ENCODE results near the gene NSD2. TPM values are rescaled to one million over a fixed set of nuclear protein-coding genes. Genes with fewer than 3 reads are reported as not detected.
"Not testable (repeated sequence)": the region's sequence is repeated elsewhere in the genome, so short reads cannot be mapped to it uniquely, and the experiment has no call there.

NSD2 gene
- total RNA-seq, 2 donors from 2014 or later, result 30.0 to 38.7 TPM

DNA sequence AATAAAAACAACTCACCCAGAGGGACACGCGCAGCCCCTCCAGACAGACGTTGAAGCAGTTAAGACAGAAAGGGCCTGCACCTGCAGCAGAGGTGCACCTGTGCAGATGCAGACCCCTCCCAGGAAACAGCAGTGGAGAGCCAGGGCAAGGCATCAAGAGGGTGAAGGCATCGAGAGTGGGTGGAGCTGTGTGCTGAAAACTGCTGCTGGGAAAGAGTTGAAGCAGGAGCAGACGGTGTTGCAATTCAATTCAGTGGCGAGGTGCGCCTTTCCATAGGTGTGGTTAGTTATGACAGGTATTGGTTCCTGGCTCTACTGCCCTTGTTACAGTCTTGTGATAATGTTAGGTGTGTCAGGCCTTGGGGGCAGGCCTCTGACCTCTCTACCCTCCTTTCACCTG is 31.9 kb upstream of the NSD2 start:
- ATAC-seq, result no peak
- intact Hi-C loops (cut with DNase I), result no loop called here

DNA sequence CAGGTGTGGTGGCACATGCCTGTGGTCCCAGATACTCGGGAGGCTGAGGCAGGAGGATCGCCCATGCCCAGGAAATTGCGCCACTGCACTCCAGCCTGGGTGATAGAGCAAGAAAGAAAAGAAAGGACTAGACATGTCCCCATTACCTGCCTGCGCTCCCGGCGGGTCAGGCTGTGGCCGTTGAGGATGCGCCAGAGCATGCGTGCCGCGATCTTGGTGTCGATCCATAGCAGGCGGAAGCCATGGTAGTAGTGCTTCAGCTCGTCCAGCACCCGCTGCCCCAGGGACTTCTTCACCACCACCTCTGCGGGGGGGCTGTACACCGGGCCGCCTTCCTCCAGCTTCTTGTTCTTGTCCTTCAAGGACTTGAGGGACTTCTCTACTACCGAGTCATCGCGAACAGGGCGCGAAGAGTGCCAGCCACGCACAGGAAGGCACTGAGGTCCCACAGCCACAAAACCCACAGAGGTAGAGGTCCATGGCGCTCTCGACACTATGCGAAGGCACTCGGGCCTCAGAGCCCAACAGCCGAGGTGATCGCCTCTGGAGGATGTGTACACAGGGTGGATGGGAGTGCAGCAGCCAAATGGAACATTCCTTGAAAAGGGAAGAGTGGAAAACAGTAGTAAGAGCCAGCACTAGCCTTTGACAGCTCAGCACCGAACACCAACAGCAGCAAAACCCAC is 29.8 kb upstream of the NSD2 start:
- DNase-seq (no peak), ATAC-seq (no peak)
- intact Hi-C loops (cut with DNase I), result no loop called here

More for the DNA sequence above, 31.9 kb upstream of the NSD2 start:
- no peak for DNase-seq

DNA sequence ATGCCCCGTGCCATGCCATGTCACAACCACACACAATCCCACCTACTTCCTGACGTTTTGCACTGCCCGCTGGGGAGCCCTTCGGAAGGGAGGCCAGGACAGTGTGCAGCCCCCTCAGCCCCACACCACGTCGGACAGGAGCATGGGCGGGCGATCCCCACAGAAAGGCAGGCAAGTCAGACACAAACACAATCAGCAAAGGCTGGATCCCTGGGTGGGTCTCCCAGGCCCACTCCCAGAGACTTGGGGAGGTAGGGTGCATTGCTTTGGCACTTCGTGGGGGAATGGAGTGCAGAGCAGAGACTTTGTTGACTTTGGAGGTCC is 29.3 kb upstream of the NSD2 start:
- intact Hi-C loops (cut with DNase I), result no loop called here
- ATAC-seq (no peak), DNase-seq (no peak)

DNA sequence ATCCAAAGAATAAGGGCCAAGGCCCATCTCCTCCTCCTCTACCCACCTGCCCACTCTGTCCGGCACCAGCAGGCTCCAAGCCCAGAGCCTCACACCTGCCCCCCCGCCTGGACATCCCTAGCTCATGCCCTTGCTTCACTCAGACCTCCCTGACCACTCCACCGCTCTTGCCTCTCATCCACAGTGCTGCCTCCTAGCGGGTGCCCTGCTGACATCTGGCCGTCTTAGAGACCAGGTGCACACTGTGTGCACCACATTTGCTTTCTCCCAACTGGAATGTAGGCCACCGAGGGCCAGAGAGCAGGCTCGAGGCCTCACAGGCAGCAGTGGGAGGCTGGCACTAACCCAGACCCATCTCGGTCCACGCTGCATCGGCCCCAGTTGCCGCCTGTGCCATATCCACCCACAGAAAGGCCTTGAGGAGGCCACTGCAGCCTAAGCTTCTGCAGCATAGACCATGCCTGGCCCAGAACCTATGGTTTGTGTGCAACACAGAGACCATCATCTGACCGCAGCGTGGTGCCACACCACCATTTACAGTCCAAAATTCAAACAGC is 28.8 kb upstream of the NSD2 start:
- intact Hi-C loops (cut with DNase I), result no loop called here
- ATAC-seq, result peak; percentile 23 to 25
- no peak for DNase-seq

DNA sequence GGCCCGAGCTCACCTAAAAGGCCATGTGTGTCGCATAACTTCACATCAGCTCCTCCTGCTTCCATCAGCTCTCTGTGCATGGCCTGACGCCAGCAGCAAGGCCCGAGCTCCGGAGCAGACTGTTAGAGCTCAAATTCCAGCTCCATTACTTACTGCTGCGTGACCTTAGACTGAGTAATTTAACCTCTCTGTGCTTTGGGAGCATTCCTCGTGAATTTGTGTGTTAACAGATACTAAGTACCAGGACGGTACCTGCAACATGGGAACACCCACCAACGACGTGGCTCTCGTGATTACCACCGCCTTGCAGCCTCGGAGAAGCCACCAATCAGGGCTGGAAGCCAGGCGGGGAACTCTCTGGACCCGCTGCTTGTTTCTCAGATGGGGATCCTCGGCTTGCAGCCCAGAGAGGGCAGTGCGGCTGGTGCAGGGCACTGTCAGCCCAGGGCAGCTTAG is 28.2 kb upstream of the NSD2 start:
- no peak for DNase-seq
- intact Hi-C loops (cut with DNase I), result no loop called here
- ATAC-seq, result peak; percentile 66 to 72

DNA sequence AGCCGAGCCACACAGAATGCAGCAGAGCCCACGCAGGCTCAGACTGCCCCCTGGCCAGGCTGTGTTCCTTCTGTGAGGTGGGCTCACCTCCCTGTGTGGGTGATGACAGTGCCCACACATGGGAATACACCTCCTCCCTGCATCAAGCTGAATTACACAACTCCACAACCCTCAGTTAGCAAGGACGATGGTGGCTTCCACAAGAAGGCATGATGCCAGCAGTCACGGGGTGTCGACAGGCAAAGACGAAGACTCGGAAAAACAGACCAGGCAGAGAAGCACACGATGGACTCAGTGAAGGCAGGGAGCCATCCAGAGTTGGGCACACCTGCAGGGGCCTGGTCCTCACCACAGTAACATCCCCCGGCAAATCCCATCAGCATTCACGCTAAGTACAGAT is 27.3 kb upstream of the NSD2 start:
- DNase-seq (peak; percentile 63), ATAC-seq (peak; percentile 51 to 76)
- intact Hi-C loops (cut with DNase I), result no loop called here

DNA sequence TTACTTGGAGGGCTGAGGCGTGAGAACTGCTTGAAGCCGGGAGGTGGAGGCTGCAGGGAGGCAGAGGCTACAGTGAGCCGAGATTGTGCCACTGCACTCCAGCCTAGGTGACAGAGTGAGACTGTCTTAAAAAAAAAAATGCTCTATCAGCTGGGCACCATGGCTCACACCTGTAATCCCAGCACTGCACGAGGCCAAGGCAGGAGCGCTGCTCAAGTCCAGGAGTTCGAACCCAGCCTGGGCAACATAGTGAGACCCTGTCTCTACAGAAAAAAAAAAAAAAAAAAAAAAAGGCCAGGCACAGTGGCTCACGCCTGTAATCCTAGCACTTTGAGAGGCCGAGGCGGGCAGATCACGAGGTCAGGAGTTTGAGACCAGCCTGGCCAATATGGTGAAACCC is 26.6 kb upstream of the NSD2 start:
- DNase-seq; ATAC-seq; intact Hi-C loops (cut with DNase I): not testable (repeated sequence)

DNA sequence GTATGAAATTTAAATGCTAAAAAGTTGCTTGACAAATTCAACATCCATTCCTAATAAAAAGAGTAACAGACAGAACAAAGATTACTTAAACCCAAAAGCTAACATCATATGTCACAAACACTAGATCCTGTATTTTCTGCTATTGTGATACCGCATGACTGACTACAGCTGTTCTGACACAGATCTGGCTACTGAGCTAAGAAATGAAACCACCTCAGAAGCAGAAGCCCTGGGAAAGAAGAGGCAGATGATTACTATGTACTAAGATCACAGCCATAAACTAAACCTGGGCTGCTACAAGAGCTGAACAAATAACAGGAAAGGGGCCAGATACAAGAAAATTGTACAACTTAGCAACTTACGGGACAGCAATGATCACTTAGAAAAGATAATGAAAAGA is 24.6 kb upstream of the NSD2 start:
- DNase-seq, result no peak
- ATAC-seq, result no peak
- intact Hi-C loops (cut with DNase I), result no loop called here

DNA sequence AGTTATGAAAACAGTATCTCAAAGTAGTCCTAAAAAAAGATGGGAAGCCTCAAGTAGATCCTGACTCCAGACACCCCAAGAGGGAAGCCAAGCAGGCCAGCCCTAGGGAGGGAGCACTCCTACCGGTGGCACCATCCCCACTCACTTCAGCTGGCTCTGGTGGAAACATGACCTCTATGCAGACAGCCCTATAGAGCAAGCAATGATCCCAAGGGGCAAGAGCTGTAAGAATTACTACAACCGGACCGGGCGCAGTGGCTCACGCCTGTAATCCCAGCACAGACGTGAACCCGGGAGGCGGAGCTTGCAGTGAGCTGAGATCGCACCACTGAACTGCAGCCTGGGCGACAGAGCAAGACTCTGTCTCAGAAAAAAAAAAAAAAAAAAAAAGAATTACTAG is 20.9 kb upstream of the NSD2 start:
- ATAC-seq, result peak in 1 of 2 donors; percentile 69
- intact Hi-C loops (cut with DNase I), result no loop called here

DNA sequence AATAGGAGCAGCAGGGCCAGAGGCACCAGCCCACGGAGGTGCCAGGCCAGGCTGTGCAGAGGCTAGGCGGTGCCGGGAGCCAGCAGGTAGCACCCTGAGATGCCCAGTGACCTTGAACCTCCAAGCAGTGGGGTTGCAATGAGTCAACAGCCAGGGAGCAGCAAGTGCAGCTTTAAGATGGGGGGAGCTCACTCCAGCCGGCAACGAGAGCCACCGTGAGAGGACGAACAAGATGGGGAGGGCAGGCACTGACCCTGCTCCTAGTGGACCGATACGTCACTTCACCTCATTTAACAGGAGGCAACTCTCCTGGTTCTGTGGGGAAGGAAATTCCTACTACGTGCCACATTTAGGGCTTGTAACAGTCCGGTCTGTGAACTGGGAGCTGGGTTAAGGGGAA is 20.0 kb upstream of the NSD2 start:
- DNase-seq, result no peak
- intact Hi-C loops (cut with DNase I), result no loop called here
- ATAC-seq, result no peak

More for the DNA sequence above, 20.9 kb upstream of the NSD2 start:
- no peak for DNase-seq

DNA sequence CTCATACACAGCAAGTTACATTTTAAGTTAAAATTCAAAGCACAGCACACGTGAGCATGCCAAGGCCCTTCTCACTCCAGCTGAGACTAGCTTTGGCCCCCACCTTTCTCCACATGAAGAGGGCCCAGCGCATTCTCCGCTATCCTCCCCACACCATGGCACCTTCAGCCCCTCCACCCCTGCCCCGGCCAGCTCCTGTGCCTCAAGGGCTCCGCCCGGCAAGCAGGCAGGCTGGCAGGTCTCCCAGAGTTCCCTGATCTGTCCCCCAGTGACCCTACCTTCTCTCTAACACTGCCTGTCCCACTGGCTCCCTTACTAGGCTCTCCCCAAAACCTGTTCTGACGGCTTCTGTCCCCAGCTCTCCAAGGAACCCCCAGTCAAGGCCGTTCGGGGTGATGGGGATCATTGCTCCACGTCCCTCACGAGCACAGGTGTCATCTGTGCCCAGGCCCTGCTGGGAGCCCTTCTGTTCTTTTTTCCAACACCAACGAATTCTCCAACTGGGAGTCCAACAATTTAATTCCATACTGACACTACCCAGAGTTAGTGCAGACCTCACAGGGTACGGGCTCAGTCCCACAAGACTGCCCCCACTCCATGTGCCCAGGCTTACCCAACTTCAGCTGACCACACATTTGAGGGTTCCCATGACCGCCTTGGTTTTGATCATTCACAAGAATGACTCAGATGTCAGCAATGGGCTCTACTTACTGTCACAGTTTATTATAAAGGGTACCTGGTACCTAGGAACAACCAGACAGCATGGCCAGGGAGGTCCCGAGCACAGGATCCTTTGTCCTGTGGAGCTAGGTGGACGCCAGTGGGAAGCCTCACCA is 19.4 kb upstream of the NSD2 start:
- intact Hi-C loops (cut with DNase I), result no loop called here
- no peak for DNase-seq
- no peak for ATAC-seq

DNA sequence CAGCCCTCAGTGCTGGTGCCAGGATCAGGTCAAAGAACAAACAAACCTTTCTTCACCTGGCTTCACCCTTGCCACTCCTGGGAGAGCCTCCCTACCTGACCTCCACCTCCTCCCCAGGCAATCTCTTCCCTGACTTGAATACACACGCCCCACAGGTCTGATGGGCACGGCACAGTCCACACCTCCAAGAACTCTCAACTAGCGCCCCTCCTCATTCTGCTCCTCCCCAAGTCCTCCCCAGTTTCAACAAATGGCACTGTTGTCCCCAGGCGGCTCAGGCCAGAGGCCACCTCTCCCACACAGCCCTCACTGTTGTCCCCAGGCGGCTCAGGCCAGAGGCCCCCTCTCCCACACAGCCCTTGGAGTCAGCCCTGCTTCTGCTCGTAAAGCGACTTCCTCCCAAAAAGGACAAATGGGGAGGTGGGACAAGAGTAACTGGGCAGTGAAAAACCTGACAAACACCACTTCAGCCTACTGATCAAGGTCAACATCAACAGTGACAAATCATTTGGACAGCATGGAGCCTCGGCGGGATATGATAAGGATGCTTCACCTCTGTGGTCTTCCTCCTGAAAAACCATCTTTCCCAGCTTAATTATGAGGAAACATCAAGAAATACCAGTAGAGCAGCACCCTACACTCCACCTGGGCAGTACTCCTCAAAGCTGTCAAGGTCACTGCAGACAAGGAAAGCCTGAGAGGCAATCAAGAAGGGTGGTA is 18.1 kb upstream of the NSD2 start:
- DNase-seq, result no peak
- no peak for ATAC-seq
- intact Hi-C loops (cut with DNase I), result no loop called here

DNA sequence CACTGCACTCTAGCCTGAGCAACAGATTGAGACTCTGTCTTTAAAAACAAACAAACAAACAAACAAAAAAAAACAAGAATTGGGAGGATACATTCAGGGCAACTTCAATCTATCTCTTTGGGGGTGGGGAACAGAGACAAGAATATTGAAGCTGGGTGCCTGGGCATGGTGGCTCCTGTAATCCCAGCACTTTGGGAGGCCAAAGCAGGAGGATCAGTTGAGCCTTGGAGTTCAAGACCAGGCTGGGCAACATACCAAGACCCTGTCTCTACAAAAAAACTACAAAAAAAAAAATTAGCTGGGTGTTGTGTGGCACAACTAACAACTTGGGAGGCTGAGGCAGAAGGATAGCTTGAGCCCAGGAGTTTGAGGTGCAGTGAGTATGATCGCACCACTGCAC is 16.4 kb upstream of the NSD2 start:
- DNase-seq (no peak), ATAC-seq (no peak)
- intact Hi-C loops (cut with DNase I), result no loop called here

DNA sequence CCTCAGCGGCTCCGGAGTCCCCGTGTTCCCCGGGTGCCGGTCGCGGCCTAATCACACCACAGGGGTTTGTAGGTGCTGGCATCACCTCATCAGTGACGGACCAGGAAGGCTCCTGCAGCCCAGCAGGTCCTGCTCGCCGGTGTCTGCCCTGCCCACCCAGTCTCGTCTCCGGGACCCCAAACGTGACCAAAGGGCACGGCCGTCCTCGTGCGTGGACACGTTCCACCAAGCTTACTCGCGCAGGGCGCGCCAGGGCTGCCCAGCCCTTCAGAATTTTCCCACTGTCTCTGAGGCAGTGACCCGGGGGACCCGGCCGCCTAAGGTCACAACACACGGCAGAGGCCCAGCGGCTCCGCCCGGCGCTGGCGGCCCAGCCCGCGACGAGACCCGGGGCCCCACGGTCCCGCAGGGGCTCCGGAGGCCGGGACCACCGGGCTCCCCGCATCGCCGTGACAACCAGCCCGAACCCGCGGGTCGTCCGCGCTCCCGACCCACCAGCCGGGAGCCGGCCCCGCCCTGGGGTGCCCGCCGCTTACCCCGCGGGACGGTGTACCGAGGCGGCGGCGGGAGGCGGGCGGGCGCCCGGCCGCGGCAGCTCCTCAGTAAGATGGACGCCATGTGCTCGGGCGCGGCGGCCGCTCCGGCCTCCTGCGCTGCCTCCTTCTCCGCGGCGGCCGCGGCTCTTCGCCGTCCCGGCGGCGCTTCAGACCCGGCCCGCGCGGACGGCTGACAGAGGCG is 15.7 kb upstream of the NSD2 start:
- ATAC-seq (peak; percentile 32 to 36), DNase-seq (peak; percentile 43)
- intact Hi-C loops (cut with DNase I), result loop anchor here in 1 of 2 donors (1.0 kb wide), 1 partner anchor 15 kb away; no protein-coding TSS in a partner anchor

DNA sequence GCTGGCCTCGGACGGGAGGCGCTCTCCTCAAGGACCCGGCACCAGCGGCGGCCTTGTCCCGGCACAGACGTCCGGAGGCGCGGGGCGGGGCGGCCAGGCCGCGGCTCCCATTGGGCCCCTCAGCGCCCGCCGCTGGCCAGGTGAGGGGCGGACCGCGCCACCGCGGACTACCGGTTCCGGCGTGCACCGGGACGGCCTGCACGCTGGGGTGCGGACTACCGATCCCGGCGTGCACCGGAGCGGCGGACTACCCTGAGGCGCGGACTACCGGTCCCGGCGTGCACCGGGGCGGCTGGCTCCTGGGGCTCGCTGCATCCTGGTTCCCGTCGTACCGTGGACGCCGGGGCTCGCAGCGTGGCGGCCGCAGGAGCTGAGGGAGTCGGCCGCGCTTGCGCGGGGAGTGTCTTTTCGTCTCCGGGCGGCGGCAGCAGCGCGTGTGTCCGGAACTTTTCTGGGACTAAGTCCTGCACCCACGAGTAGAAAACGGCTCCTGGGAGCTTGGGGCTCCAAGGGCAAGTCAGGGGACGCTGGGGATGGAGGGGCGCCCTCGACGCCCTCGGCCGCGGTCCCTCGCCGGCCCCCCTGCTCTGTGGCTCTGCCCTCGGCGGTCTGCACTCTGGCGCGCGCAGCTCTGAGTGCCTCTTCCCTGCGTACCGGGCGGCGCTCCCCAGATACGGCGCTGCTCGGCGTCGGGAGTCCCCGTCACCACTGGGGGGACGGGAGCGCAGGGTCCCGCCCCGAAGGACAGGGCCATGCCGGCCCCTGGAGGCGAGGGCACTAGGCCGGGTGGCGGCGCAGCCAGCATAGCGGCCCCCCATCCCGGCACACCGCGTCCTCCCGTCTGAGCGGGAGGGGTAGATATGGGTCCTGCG is 14.9 kb upstream of the NSD2 start, which contains the start of gene LETM1:
Gene LETM1, minus strand, starts transcription at position 86 of the 872 bp plus-strand sequence. CDS start 206 bp downstream, outside the sequence.
- intact Hi-C loops (cut with DNase I), result loop anchor here in 1 of 2 donors (1.0 kb wide), 1 partner anchor 14 kb away; no protein-coding TSS in a partner anchor
- DNase-seq (peak; percentile 97), ATAC-seq (peak; percentile 96 to 98)

DNA sequence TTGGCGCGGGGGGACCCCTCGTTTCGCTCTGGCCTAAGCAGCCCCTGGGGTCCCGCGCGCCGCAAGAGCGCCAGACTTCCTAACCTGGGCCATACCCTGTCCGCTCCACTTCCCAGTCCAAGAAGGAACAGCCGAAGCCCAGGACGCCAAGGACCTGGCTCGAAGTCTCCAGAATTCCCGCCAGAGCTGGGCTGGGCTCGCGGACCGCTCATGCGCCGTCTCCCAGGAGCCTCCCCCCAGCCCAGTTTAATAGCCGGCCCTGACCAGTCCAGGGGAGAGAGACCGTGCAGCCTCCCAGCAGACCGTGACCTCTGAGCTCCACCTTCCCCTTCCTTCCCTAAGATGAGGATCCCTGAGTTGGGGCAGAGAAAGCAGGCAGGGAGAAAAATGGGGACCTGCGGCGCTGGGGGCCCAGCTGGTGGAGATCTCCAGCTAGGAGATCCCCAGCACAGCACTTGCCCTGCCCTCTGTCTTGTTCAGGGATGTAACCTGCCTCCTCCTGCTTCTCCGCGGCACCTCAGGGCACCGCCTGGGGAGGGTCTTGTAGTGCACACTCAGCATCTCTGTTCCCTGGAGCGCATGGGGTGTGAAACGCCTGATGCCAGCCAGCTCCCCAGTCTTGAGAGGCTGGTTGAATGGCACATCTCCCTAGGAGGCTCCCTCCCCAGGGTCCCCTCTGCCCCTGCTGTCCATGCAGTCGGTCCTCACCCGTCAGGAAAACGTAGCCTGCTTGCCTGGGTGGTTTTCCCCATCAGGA is 14.1 kb upstream of the NSD2 start:
- DNase-seq (no peak), ATAC-seq (peak; percentile 28 to 39)
- intact Hi-C loops (cut with DNase I), result loop anchor here in 1 of 2 donors (1.0 kb wide), 1 partner anchor 13 kb away; no protein-coding TSS in a partner anchor

DNA sequence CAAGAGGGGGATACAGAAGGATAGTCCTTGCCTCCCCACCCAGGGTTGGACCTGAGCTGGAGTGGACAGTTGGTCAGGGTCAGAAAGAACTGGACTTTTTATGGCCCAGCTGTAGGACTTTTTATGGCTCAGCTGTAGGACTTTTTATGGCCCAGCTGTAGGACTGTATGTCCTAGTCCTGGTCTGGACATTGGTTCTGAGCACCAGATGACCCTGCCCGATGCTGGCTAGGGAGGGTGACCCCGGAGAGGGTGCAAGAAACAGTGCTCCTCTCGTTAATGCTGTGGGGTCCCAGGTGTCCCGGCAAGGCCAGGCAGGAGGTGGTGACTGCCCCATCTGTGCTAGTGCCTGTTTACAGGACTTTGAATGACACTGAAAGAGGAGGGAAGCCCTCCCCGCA is 13.3 kb upstream of the NSD2 start:
- intact Hi-C loops (cut with DNase I), result no loop called here
- DNase-seq (no peak), ATAC-seq (no peak)
